ENCODE data around the gene CIC. TPM values are rescaled to one million over a fixed set of nuclear protein-coding genes. Genes with fewer than 3 reads are reported as not detected.

CIC gene
- total RNA-seq, 1 experiment from 2014 or later, result 48.5 TPM

DNA sequence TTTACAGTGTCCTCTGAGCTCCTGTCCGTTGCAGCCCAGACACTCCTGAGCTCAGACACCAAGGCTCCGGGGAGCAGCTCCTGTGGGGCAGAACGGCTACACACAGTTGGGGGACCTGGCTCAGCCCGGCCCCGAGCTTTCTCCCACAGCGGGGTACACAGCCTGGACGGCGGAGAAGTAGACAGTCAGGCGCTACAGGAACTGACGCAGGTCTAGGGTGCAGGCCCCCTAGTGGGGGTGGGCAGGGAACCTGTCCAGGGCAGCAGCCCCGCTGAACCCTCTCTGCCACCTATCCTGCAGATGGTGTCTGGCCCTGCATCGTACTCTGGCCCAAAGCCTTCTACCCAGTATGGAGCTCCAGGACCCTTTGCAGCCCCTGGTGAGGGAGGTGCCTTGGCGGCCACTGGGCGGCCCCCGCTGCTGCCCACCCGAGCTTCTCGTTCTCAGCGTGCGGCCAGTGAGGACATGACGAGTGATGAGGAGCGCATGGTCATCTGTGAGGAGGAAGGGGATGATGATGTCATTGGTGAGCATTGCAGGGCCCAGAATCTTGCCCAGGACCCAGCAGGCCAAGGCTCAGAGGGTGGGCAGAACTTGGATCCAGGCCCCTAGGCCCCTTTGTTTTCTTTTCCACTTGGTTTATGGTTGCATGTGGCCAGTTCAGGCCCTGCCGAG is 20.0 kb downstream of the CIC start:
- DNase-seq (ENCODE audit: low spot score), result no peak

DNA sequence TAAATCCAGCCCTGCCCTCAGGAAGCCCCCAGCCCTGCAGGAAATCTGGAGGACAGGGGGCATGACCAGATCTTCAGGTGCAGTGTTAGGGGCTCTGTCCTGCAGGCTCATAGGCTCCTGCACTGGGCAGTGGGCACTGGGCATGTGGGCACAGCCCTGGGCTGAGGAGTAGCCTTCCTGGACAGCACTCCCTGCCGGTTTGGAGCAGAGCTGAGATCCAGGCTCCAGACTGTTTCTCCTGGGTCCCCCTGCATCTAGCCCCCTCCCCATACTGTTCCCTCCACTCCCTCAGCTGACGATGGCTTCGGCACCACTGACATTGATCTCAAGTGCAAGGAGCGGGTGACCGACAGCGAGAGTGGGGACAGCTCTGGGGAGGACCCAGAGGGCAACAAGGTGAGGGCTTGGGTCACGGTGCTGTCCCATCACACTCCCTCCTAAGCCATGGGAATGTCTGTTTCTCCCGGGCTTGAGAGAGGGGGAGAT is 20.5 kb downstream of the CIC start:
- DNase-seq (ENCODE audit: low spot score), result no peak

DNA sequence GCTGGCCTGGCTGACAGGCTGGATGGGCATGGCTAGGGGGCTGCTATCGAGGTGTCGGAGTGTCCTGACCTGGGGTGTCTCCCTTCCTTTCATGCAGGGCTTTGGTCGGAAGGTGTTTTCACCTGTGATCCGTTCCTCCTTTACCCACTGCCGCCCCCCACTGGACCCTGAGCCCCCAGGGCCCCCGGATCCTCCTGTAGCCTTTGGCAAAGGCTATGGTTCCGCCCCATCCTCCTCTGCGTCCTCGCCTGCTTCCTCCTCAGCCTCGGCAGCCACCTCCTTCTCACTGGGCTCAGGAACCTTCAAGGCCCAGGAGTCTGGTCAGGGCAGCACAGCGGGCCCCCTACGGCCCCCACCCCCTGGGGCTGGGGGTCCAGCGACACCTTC is 21.1 kb downstream of the CIC start:
- DNase-seq (ENCODE audit: low spot score), result no peak

DNA sequence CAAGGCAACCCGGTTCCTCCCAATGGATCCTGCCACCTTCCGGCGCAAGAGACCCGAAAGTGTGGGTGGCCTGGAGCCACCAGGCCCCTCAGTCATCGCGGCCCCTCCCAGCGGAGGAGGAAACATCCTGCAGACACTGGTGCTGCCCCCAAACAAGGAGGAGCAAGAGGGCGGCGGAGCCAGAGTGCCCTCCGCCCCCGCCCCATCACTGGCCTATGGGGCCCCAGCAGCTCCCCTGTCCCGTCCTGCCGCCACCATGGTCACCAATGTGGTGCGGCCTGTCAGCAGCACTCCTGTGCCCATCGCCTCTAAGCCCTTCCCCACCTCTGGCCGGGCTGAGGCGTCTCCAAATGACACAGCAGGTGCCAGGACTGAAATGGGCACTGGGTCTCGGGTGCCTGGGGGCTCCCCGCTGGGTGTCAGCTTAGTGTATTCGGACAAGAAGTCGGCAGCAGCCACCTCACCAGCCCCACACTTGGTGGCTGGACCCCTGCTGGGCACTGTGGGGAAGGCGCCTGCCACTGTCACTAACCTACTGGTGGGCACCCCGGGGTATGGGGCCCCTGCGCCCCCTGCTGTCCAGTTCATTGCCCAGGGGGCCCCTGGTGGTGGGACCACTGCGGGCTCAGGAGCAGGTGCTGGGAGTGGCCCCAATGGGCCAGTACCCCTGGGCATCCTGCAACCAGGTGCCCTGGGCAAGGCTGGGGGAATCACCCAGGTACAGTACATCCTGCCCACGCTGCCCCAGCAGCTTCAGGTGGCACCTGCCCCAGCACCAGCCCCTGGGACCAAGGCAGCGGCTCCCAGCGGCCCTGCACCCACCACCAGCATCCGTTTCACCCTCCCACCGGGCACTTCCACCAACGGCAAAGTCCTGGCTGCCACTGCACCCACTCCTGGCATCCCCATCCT is 21.7 kb downstream of the CIC start:
- DNase-seq (ENCODE audit: low spot score), result peak; percentile 30

- DNase-seq (ENCODE audit: low spot score), result no peak
Observed at GRCh38 chr19:42291435-42291810, 22.4 kb downstream of the CIC start.

DNA sequence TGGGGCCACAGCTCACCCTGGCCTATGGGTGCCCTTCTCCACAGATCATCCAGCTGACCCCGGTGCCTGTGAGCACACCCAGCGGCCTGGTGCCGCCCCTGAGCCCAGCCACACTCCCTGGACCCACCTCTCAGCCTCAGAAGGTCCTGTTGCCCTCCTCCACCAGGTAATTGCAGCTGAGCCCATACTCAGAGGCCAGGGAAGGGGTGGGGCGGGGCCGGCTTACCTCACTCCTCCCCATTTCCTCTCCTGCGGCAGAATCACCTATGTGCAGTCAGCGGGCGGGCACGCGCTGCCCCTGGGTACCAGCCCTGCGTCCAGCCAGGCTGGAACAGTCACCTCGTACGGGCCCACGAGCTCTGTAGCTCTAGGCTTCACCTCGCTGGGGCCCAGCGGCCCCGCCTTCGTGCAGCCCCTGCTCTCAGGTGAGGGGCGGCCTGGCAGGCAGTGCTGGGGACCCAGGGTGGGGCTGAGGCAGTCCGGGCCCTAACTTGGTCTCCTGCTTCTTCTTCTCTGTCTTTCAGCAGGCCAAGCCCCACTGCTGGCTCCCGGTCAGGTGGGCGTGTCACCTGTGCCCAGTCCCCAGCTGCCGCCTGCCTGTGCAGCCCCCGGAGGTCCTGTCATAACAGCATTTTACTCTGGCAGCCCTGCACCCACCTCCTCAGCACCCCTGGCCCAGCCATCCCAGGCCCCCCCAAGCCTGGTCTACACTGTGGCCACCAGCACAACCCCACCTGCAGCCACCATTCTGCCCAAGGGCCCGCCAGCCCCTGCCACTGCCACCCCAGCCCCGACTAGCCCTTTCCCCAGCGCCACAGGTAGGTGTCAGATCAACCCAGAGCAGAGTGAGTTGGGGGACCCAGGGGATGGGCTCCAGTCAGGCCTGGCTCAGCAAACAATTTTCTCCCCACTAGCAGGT is 23.2 kb downstream of the CIC start:
- no peak for DNase-seq (ENCODE audit: low spot score)

DNA sequence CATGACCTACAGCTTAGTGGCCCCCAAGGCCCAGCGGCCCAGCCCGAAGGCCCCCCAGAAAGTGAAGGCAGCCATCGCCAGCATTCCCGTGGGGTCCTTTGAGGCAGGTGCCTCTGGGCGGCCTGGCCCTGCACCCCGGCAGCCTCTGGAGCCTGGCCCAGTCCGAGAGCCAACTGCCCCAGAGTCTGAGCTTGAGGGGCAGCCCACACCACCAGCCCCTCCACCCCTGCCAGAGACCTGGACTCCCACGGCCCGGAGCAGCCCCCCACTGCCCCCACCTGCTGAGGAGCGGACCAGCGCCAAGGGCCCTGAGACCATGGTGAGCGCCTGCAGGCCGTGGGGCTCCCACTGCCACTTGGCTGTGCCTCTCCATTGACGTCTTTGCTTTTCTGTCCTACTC is 23.9 kb downstream of the CIC start:
- no peak for DNase-seq (ENCODE audit: low spot score)

DNA sequence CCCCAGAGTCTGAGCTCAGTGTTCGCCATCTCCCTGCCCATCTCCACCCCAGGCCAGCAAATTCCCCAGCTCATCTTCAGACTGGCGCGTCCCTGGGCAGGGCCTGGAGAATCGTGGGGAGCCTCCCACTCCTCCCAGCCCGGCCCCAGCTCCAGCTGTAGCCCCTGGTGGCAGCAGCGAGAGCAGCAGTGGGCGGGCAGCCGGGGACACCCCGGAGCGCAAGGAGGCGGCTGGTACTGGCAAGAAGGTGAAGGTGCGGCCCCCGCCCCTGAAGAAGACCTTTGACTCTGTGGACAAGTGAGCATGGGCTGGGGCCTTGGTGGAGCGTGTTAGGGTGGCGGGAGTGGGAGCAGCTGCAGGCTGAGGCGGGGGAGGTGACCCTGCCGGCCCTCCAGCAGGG is 24.5 kb downstream of the CIC start:
- no peak for DNase-seq (ENCODE audit: low spot score)

GRCh38 chr19:42293948-42294347 is 24.9 kb downstream of the CIC start:
- DNase-seq (ENCODE audit: low spot score), result no peak

- DNase-seq (ENCODE audit: low spot score), result no peak
Observed at GRCh38 chr19:42294471-42295137, 25.6 kb downstream of the CIC start.

GRCh38 chr19:42295342-42295741 is 26.3 kb downstream of the CIC start:
- DNase-seq (ENCODE audit: low spot score), result no peak

DNA sequence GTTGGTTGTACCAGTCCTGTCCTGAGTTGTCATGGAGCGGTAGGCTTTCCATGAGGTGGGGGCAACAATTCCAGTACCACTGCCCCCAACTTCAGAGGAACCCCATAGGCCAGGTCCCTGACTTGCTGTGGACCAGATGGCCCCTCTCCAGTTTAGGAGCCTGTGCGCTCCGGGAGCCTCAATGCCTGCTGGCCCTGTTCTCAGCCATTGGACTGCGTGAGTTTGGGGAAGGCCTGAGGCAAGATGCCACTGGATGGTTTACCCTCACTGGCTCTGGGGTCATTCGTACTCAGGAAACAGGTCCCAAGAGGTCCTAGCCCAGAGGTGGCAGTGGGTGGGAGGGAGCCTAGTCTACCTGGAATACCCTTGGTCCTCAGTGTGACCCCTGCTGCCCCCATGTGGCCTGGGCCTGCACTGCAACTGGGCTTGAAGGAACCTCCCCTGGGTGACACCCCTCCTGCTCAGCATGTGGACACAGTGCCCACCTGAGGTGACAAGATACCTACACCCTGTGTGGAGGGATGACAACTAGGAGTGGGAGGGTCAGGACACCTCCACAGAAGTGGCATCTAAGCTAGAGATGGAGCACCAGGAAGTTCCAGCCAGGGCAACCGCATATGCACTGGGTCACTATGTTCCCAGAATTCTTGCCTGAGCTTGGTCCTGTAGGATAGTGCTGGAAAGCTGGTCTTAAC is 26.9 kb downstream of the CIC start:
- peak; percentile 72 for DNase-seq (ENCODE audit: low spot score)

DNA sequence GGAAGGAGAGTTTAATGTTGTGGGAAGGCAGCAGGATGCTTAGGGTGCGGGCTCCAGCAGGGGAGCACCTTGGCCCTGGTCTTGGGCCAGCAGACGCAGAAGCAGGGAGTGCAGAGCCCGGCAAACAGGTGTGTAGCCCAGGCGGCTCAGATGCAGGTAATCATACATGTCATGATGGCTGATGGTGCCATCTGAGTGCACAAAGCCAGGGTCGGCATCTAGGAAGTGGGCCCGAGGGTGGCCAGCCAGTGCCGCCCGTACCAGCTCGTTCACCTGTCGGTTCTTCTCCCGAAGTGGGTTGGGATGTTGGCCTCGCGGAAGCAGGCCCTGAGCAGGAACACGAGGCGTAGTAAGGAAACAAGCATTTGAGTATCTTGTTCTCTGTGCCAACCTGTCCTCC is 28.0 kb downstream of the CIC start:
- no peak for DNase-seq (ENCODE audit: low spot score)

DNA sequence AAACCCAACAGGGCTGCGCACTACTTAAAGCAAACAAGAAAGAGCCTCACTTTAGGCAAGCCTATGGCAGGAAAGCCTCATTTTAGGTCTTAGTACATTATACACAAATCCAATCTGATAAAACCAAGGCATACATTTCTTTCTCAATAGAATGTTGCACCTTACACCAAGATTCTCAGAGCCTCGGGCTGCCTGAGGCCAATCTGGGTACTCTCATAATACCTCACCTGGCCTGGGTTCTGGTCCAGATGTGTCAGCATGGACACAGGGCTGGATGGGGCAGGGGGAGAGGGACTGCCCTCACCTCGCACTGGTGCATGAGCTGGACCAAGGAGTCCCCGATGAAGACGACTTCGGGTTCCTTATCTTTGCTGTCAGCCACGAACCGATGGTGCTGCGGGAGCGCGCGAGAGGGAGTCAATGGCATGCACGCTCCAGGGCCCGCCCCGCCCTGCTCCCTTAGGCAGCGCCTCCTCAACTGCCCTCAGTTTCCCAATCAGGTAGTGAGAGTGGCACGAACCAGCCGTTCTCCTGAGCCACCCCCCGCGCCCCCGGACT is 32.7 kb downstream of the CIC start, which contains the start of gene PRR19:
Gene PRR19, plus strand, starts transcription at position 487 of the 558 bp plus-strand sequence. CDS start 7,453 bp downstream, outside the sequence.
- DNase-seq (ENCODE audit: low spot score), result peak; percentile 19

GRCh38 chr19:42303101-42303464 is 34.0 kb downstream of the CIC start:
- DNase-seq (ENCODE audit: low spot score), result no peak

DNA sequence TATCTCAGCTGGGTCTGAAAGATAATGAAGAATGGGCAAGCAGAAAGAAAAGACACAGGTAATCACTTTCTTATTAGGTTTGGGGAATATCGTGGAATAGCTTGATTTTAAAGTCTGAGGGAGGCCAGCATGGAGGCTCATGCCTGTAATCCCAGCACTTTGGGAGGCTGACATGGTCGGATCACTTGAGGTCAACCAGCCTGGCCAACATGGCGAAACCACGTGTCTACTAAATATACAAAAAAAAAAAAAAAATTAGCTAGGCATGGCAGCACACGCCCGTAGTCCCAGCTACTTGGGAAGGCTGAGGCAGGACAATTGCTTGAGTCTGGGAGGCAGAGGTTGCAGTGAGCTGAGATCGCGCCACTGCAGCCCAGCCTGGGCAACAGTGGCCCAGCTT is 34.8 kb downstream of the CIC start:
- DNase-seq (ENCODE audit: low spot score), result no peak

GRCh38 chr19:42306646-42307045 is 37.6 kb downstream of the CIC start:
- no peak for DNase-seq (ENCODE audit: low spot score)

- no peak for DNase-seq (ENCODE audit: low spot score)
Observed at GRCh38 chr19:42309686-42310085, 40.6 kb downstream of the CIC start.

- no peak for DNase-seq (ENCODE audit: low spot score)
Observed at GRCh38 chr19:42311657-42312056, 42.6 kb downstream of the CIC start.

GRCh38 chr19:42312370-42312769 is 43.3 kb downstream of the CIC start:
- DNase-seq (ENCODE audit: low spot score), result no peak
